Gastrocnemius medialis (tissue), 4 donors: Measurements from ENCODE around the gene PTPRC. TPM values are rescaled to one million over a fixed set of nuclear protein-coding genes. Genes with fewer than 3 reads are reported as not detected.

Experiments
- ATAC-seq, 2 donors: fragments of 150-250 bp; one replicate each; pipeline ENCODE4 v1.9.1; 2016
- DNase-seq, 2 donors: peaks; one replicate each; pipeline ENCODE4 v3.0.0-alpha.2; 2019
- H3K27ac ChIP-seq, 4 donors: fragments of 200-600 bp; sonication (generic); 1 replicate in 1 of 4; 2 replicates in 3 of 4; pipeline ENCODE4 v1.5.1; 2016 to 2018; ENCODE audit warnings: mild to moderate bottlenecking in 2 of 4, moderate library complexity in 1 of 4
- H3K27me3 ChIP-seq, 3 donors: fragments of 200-600 bp; sonication (generic) in 2 of 3; 1 replicate in 1 of 3; 2 replicates in 2 of 3; pipeline versions ENCODE4 v1.5.1 to v1.6.0; 2016 to 2019; ENCODE audit warnings: mild to moderate bottlenecking in 1 of 3, moderate library complexity in 1 of 3
- H3K36me3 ChIP-seq, 2 donors: fragments of 200-600 bp; sonication (generic) in 1 of 2; one replicate each; pipeline ENCODE4 v1.5.1; 2017 to 2018
- H3K4me1 ChIP-seq, 2 donors: fragments of 200-600 bp; sonication (generic) in 1 of 2; one replicate each; pipeline ENCODE4 v1.5.1; 2016 to 2017; ENCODE audit warnings: mild to moderate bottlenecking in 2 of 2
- H3K4me3 ChIP-seq, 4 donors: fragments of 200-600 bp; sonication (generic) in 3 of 4; 1 replicate in 1 of 4; 2 replicates in 3 of 4; pipeline ENCODE4 v1.5.1; 2016 to 2019; ENCODE audit warnings: mild to moderate bottlenecking in 2 of 4
- H3K9me3 ChIP-seq, 3 donors: fragments of 200-600 bp; sonication (generic) in 2 of 3; 1 replicate in 1 of 3; 2 replicates in 2 of 3; pipeline ENCODE4 v1.5.1; 2016 to 2019
- CTCF ChIP-seq, 5 experiments: fragments of 450-650 bp in 3 of 5; fragments of 200-600 bp in 2 of 5; sonication (generic) in 2 of 5; IDR thresholded peaks in 4 of 5; conservative IDR thresholded peaks in 1 of 5; 1 replicate in 4 of 5; 2 replicates in 1 of 5; pipeline ENCODE4 v1.5.1; 2016 to 2019; ENCODE audit warnings: antibody characterized with exemption in 5 of 5, mild to moderate bottlenecking in 3 of 5, moderate library complexity in 3 of 5
- POLR2A ChIP-seq, 2 donors: fragments of 450-650 bp; IDR thresholded peaks; one replicate each; pipeline ENCODE4 v1.6.1; 2017; ENCODE audit warnings: antibody characterized with exemption in 2 of 2, mild to moderate bottlenecking in 2 of 2, moderate library complexity in 2 of 2
- in situ Hi-C, 4 donors: fragments of 200-750 bp; cut with MboI; loops; one replicate each; pipeline versions ENCODE4 v1.15.0 to v1.8.0; 2017; ENCODE audit warnings: low sequenced_read_pairs in 4 of 4
- intact Hi-C: fragments of 100-400 bp; cut with DNase I; formaldehyde crosslinking; loops from one replicate; pipeline ENCODE4 v1.15.1; 2023; ENCODE audit warnings: low total_unique reads
- total RNA-seq, 4 donors: library from RNA; depleted of rRNA; stranded (reverse); fragments of >200 nt; gene quantifications; one replicate each; pipeline versions ENCODE4 v1.1.0 to v1.2.3, GENCODE V29; 2016

PTPRC gene
- total RNA-seq, 4 donors from 2014 or later = 1.7 to 10.4 (median 5.3) TPM

- Histone ChIP-seq H3K9me3 (no peaks in the 10 kb centered on the region), H3K27ac (no peak overlapping the region), H3K4me1 (no peaks in the 10 kb centered on the region), H3K36me3 (no peaks in the 10 kb centered on the region), H3K4me3 (no peak overlapping the region), H3K27me3 (no peaks in the 10 kb centered on the region)
- intact Hi-C loops (no loop called here), in situ Hi-C loops (no loop called here)
- DNase-seq = no peak
- no peak for TF ChIP-seq CTCF (IDR thresholded peaks at IDR 0.05 in 4 of 5, conservative IDR thresholded peaks at IDR 0.05 in 1 of 5)
- no peak for TF ChIP-seq POLR2A (IDR thresholded peaks at IDR 0.05)
- ATAC-seq = no peak
These were observed 14.2 kb upstream of the PTPRC start for GRCh38 chr1:198624648-198624980.

- Histone ChIP-seq H3K27me3 (no peaks in the 10 kb centered on the region), H3K9me3 (no peaks in the 10 kb centered on the region), H3K27ac (no peak overlapping the region), H3K4me3 (no peak overlapping the region), H3K4me1 (no peaks in the 10 kb centered on the region), H3K36me3 (no peaks in the 10 kb centered on the region)
- in situ Hi-C loops (no loop called here), intact Hi-C loops (no loop called here)
- DNase-seq = no peak
- TF ChIP-seq POLR2A (IDR thresholded peaks at IDR 0.05) = no peak
- TF ChIP-seq CTCF (IDR thresholded peaks at IDR 0.05 in 4 of 5, conservative IDR thresholded peaks at IDR 0.05 in 1 of 5) = no peak
- no peak for ATAC-seq
These were observed 11.3 kb upstream of the PTPRC start for GRCh38 chr1:198627436-198628066.

DNA sequence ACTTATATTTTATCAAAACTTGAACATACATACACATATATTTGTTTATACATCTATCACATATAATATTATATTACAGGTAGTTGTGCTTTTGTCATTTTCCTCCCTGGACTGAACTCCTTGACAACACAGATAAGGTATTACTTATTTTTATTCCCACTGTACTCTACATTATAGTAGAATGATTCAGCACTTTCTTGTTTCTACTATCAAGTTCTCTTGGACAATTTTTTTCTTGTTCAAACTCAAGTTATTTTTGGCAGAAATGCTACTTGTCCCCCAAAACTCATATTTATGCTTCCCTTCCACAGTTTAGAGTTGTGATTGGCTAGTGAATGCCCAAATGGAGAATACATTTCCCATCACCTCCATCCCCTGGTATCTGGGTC is 10.8 kb upstream of the PTPRC start:
- DNase-seq = no peak
- no peaks in the 10 kb centered on the region for H3K4me1 ChIP-seq
- no peak overlapping the region for H3K4me3 ChIP-seq
- TF ChIP-seq CTCF (IDR thresholded peaks at IDR 0.05 in 4 of 5, conservative IDR thresholded peaks at IDR 0.05 in 1 of 5) = no peak
- no peak for TF ChIP-seq POLR2A (IDR thresholded peaks at IDR 0.05)
- no peaks in the 10 kb centered on the region for H3K36me3 ChIP-seq
- no peaks in the 10 kb centered on the region for H3K27me3 ChIP-seq
- intact Hi-C loops = no loop called here
- H3K9me3 ChIP-seq = no peaks in the 10 kb centered on the region
- in situ Hi-C loops = no loop called here
- H3K27ac ChIP-seq = no peak overlapping the region
- no peak for ATAC-seq

DNA sequence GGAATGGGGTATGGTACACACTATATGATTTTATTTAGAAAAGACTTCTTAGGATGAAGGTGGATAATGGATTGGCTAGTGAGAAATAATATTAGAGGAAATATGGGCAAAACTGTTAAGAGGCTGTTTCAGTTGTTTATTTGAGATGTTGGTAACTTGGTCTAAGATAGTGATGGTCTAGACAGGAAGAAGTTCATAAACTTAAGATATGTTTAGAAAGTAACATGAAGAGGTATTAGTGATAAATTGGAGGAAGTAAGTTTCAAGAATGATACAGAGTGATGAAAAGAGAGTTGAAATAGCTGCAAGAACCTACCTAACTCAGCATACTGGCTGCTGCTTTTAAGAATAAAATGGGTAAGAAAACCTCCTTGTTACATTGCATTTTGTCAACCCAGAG is 9.2 kb upstream of the PTPRC start:
- no peaks in the 10 kb centered on the region for H3K27me3 ChIP-seq
- in situ Hi-C loops (no loop called here), intact Hi-C loops (no loop called here)
- H3K27ac ChIP-seq = no peak overlapping the region
- ATAC-seq = no peak
- TF ChIP-seq POLR2A (IDR thresholded peaks at IDR 0.05) = no peak
- TF ChIP-seq CTCF (IDR thresholded peaks at IDR 0.05 in 4 of 5, conservative IDR thresholded peaks at IDR 0.05 in 1 of 5) = no peak
- DNase-seq = no peak
- no peaks in the 10 kb centered on the region for H3K36me3 ChIP-seq
- no peak overlapping the region for H3K4me3 ChIP-seq
- no peaks in the 10 kb centered on the region for H3K4me1 ChIP-seq
- no peaks in the 10 kb centered on the region for H3K9me3 ChIP-seq

- TF ChIP-seq POLR2A (IDR thresholded peaks at IDR 0.05) (no peak), CTCF (IDR thresholded peaks at IDR 0.05 in 4 of 5, conservative IDR thresholded peaks at IDR 0.05 in 1 of 5) (no peak)
- intact Hi-C loops = no loop called here
- ATAC-seq (no peak), DNase-seq (no peak)
- H3K4me1 ChIP-seq = no peaks in the 10 kb centered on the region
- in situ Hi-C loops = no loop called here
- no peak overlapping the region for H3K4me3 ChIP-seq
- no peaks in the 10 kb centered on the region for H3K27me3 ChIP-seq
- no peaks in the 10 kb centered on the region for H3K9me3 ChIP-seq
- no peaks in the 10 kb centered on the region for H3K36me3 ChIP-seq
- no peak overlapping the region for H3K27ac ChIP-seq
These were observed 8.0 kb upstream of the PTPRC start for GRCh38 chr1:198630863-198631262.
